Measurements from ENCODE around the gene TAF13.

Gene TAF13

GRCh38 chr1:109075531-109076490 lies at the start of gene TAF13:
Gene TAF13, minus strand, starts transcription at chr1:109076003. Its CDS starts 56 bp downstream, at chr1:109075947.
- peak; percentile 57 to 74 (median 64) for DNase-seq (ENCODE audit: low read depth in 3 of 3, low spot score in 1 of 3)

- no peak for DNase-seq (ENCODE audit: low read depth in 3 of 3, low spot score in 1 of 3)
Measured at GRCh38 chr1:109120356-109120755, 44.6 kb upstream of the TAF13 start.

- no peak for DNase-seq (ENCODE audit: low read depth in 3 of 3, low spot score in 1 of 3)
Measured at GRCh38 chr1:109118089-109118488, 42.3 kb upstream of the TAF13 start.

DNA sequence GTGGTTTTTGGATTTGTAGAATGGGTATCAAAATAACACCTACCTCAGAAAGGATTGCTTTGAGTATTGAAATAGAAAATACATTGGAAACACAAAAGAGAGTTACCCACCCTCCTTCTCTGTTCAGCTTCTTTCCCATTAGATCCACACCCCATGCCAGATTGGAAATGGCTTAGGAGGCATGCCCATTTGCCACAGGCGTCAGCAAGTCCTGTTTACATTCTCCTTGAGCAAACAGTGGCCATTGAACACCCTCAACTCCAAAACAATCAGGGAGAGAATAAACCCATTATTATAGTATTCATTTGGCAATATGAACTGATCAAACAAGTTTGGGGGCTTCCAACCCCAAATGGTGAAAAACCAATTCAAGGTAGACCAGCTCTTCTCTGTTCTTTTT lies 40.5 kb upstream of the TAF13 start:
- DNase-seq (ENCODE audit: low read depth in 3 of 3, low spot score in 1 of 3): no peak

GRCh38 chr1:109115685-109116084 lies 39.9 kb upstream of the TAF13 start:
- no peak for DNase-seq (ENCODE audit: low read depth in 3 of 3, low spot score in 1 of 3)

GRCh38 chr1:109114342-109114674 lies 38.5 kb upstream of the TAF13 start:
- DNase-seq (ENCODE audit: low read depth in 3 of 3, low spot score in 1 of 3): no peak

DNA sequence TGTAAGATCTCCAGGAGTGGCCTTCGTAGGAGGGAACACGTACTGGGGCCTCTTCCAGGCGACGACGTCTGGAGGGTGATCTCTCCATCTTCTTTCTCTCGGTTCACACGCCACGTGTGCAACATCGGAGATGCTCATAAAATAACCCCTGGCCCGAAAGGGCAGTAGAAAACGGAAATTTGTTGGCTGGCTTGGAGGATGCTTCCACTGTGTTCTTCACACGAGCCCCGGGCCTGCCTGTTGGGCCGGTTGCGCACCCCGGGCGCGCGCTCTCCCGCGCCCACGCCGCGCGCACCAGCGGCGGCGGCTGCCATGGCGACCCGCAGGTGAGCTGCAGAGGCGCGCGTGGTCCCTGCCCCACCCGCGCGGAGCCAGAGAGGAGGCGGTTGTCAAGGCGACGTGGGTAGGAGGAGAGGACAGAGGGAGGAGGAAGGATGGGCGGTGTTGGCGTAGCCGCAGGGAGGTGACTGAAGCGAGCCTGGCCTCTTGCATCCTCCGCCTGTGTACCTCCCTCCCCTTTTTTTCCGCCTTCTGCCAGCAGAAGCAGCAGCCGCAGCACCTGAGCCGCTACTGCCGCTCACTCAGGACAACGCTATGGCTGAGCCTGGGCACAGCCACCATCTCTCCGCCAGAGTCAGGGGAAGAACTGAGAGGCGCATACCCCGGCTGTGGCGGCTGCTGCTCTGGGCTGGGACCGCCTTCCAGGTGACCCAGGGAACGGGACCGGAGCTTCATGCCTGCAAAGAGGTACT lies 38.0 kb upstream of the TAF13 start, which contains the start of gene ELAPOR1:
ELAPOR1 (plus strand) TSS at position 526 of the 752 bp plus-strand sequence; CDS start at position 595, 69 bp downstream.
- peak; percentile 61 to 78 (median 77) for DNase-seq (ENCODE audit: low read depth in 3 of 3, low spot score in 1 of 3)

DNA sequence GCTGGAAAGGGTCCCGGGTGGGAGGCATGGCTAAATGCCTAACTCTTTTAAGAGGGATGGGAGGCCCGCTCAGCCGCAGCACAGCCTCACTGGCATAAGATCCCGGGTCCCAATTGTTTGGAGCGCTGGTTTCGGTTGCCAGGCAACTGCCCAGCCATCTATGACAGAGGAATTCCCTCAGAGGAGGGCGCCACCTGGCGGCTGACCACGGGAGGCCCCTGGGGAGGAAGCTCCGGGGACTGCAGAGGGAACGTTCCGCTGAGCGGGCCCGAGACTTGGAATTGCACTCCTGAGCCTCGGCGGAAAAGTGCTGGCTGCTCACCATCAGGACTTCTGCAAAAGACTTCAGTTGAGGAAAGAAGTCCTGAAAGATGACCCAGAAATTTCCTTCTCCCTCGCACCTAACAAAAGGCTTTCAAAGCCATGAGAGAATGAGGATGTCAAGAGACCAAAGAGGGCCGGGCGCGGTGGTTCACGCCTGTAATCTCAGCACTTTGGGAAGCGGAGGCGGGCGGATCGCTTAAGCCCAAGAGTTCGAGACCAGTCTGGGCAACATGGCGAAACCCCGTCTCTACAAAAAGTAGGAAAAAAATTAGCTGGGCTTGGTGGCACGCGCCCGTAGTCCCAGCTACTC lies 37.0 kb upstream of the TAF13 start:
- DNase-seq (ENCODE audit: low read depth in 3 of 3, low spot score in 1 of 3): peak; percentile 66 to 82 (median 74)

DNA sequence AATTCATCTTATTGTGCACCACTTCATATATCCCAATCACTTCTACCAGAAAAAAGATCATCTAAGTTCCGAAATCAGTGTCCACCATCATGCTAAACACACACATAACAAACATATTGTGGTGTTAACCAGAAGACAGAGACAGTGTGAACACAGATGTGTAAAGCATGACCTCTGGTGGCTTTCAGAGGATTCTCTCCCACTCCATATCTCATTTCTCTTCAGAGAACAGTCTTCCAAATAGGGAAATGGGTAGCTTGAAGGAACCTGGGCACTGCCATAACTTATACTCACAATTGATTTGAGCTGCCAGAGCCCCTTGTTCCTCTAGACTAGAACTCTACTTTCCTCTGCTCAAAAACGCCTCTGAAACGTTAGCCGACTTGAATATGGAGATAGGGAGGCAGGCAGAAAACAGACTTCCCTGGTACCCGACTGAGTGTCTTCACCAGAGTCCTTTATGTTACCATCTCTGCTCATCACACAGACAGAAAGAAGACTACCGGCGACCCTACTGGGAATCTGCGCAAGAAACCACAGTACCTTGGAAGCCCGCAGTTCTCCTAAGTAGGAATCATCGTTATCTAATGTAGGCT lies 36.4 kb upstream of the TAF13 start:
- no peak for DNase-seq (ENCODE audit: low read depth in 3 of 3, low spot score in 1 of 3)

DNA sequence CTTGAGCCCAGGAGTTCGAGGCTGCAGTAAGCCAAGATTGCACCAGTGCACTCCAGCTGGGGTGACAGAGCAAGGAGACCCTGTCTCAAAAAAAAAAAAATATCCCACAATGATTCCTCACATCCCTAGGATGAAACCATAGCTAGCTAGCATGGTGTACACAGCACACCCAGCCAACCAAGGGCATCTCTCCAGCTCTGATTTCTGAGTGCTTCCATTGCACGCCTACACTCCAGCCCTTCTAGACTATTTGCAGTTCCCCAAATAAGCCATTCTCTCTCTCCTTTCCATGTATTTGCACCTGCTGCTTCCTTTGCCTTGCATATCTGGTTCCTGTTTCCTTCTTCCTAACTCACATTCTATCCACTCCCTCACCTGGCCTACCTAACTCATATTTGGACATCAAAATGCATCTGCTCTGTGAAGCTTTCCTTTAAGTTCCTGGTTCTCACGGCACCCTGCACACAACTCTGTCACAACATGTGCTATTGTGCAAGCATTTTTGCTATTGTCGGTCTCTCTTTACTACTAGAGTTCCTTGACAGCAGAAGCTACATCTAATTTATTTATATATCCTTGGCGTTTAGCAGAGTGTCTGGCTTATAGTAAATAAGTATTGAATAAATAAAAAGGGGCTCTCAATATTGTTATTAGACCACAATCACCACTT lies 35.7 kb upstream of the TAF13 start:
- no peak for DNase-seq (ENCODE audit: low read depth in 3 of 3, low spot score in 1 of 3)

DNA sequence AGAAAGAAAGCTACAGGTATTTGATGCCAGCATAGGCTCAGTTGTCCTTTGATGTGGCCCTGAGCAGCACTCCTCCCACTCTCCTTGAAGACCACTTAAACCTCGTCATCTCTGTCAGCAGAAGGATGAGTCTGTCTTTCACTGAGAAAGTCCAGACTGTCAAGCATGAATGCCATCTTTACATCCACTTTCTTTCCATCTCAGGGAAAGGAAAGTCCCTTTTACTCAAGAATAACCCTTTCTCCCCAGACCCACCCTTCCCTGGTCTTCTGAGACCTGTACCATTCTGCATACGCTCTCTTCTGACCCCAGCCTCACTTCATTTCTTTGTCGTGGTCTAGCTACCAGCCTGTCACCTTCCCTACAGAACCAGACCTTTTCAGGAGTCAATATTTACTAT lies 34.1 kb upstream of the TAF13 start:
- no peak for DNase-seq (ENCODE audit: low read depth in 3 of 3, low spot score in 1 of 3)

DNA sequence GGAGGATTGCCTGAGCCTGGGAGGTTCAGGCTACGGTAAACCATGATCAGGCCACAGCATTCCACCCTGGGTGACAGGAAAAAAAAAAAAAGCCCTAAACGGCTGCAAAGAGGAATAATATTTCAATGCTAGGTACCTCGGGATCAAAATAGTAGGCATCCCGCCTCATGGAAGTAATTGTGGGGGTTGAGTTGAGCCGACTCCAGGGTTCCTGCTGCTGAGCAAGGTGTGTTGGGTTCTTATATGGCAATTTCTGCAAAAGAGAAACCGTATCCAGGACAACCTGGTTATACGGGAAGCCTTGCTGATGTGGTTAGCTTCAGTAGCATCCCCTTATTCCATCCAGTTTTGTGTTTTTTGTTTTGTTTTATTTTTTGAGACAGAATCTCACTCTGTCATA lies 32.0 kb upstream of the TAF13 start:
- DNase-seq (ENCODE audit: low read depth in 3 of 3, low spot score in 1 of 3): no peak

- DNase-seq (ENCODE audit: low read depth in 3 of 3, low spot score in 1 of 3): no peak
Measured at GRCh38 chr1:109105881-109106280, 30.1 kb upstream of the TAF13 start.

DNA sequence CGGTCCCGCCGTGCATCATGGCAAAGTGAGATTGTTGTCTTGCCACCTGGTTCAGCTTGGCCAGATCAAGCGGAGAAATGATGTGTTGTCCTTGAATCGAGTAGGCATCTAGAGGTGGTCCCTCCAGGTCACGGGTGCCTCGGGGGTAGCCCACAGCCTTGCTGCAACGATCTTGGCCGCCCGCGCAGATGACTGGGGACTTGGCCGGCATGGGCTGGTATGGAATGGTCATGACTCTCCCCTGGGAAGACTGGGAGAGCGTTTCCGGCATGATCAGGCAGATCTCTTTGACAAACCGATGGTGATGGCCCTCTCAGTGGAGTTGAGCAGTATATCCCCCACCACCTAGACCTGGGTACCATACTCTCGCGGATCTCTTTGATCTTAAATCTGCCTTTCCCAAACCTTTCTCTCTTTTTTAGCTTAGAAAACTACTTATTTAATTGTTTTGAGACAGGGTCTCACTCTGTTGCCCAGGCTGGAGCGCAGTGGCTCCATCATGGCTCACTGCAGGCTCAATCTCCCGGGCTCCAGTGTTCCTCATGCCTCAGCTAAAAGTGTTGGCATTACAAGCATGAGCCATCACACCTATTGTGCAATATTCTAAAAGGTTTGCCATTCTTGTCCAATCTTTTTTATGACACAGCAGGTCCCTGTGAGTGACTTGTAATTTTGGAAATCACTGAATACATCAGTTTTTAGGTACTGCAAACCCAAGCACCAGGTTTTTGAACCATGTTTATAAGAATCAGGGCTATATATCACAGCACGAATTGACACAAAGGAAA lies 28.8 kb upstream of the TAF13 start:
- no peak for DNase-seq (ENCODE audit: low read depth in 3 of 3, low spot score in 1 of 3)

- DNase-seq (ENCODE audit: low read depth in 3 of 3, low spot score in 1 of 3): peak; percentile 92 to 93 (median 93)
Measured at GRCh38 chr1:109099938-109100773, 24.4 kb upstream of the TAF13 start.

GRCh38 chr1:109096120-109096519 lies 20.3 kb upstream of the TAF13 start:
- no peak for DNase-seq (ENCODE audit: low read depth in 3 of 3, low spot score in 1 of 3)

DNA sequence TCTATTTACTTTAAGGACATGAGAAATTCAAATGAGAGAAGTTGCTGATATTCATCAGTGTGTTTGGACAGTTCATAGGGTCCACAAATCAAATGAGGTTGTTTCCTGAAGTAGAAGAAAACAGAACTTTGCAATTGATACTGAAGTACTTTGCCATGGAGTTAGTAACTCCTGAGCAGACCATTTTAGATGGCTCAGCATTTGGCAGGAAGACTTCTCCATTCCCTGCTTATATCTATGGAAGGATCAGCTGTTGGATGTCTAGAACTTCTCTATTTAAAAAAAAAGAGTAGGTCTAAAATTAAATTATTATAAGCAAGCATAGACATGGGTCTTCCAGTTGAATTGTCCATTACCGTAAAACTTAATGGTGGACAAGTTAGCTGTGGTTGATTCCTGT lies 19.8 kb upstream of the TAF13 start:
- DNase-seq (ENCODE audit: low read depth in 3 of 3, low spot score in 1 of 3): no peak

GRCh38 chr1:109094871-109095270 lies 19.1 kb upstream of the TAF13 start:
- no peak for DNase-seq (ENCODE audit: low read depth in 3 of 3, low spot score in 1 of 3)

DNA sequence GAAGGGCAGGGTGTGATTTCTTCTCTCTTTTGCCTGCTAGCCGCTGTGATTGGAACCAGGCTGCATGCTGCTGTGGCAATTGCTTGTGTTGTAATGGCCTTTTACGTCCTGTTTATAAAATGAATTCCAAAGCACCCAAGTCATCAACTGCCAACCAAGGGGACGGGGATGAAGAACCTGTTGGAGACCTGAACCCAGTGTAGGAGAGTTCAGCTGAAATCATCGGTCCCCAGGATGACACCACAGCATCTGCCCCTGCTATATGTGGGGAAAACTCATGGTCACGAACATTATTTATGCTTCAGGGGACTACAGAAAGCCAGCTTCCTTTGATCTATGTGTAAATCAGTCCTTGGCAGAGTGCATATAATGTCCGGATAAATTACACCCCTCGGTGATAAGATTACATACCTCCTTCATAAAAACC lies 18.6 kb upstream of the TAF13 start:
- no peak for DNase-seq (ENCODE audit: low read depth in 3 of 3, low spot score in 1 of 3)
